ENCODE results near the gene ACTA1.

GRCh38 chr1:229445828-229446227 is 11.9 kb upstream of the ACTA1 start:
- TF ChIP-seq CTCF (IDR thresholded peaks at IDR 0.05) (no peak), POLR2AphosphoS5 (IDR thresholded peaks at IDR 0.05) (no peak), POLR2A (IDR thresholded peaks at IDR 0.05) (no peak), EP300 (IDR thresholded peaks at IDR 0.05) (no peak)
